GM12878 (cell line): ENCODE data around the gene HGS. TPM values are rescaled to one million over a fixed set of nuclear protein-coding genes. Genes with fewer than 3 reads are reported as not detected.

Experiments used
- ATAC-seq: fragments of 200-7000 bp; cut with Tn5 transposase; 3 replicates; pipeline ENCODE4 v1.9.1; 2020; ENCODE audit warnings: mild to moderate bottlenecking, moderate library complexity
- BruUV-seq: library from RNA; stranded (reverse); fragments of 400-500 nt; replicated peaks from 2 replicates; lab custom pipeline; 2021; lab: Mats Ljungman, UMichigan
- CTCF ChIA-PET: fragments of 300-600 bp; sonication (Branson Sonifier 250); formaldehyde crosslinking; extraction: SDS; loops from one replicate; lab custom pipeline; 2021; ENCODE audit warnings: inconsistent platforms; lab: Yijun Ruan, JAX
- POLR2A ChIA-PET: fragments of 350-600 bp; formaldehyde crosslinking; extraction: SDS; loops from one replicate; lab custom pipeline; 2021; ENCODE audit warnings: inconsistent platforms; lab: Charles Lee
- RAD21 ChIA-PET: fragments of 300-600 bp; sonication (Branson Sonifier 250); formaldehyde crosslinking; loops from one replicate; lab custom pipeline; 2023; ENCODE audit warnings: antibody characterized with exemption; ENCODE audit not compliant: unreplicated experiment; lab: Charles Lee
- SMC1A ChIA-PET: fragments of 300-600 bp; sonication (Branson Sonifier 250); formaldehyde crosslinking; loops from one replicate; lab custom pipeline; 2023; ENCODE audit not compliant: unreplicated experiment, uncharacterized antibody; lab: Charles Lee
- DNase-seq: peaks from one replicate; pipeline ENCODE4 v3.0.0-alpha.2; 2011; ENCODE audit warnings: low read depth, low spot score
- FAIRE-seq: peaks from 3 replicates; lab custom pipeline; 2011; peaks lifted over from hg19 to GRCh38; lab: Jason Lieb, UNC
- H2AFZ ChIP-seq: 2 replicates; pipeline ENCODE4 v1.6.0; 2011; ENCODE audit warnings: low read depth, low read length, control low read depth; ENCODE audit not compliant: control insufficient read depth
- H3K27ac ChIP-seq: 2 replicates; pipeline ENCODE4 v1.5.1; 2011; ENCODE audit warnings: control low read depth; ENCODE audit not compliant: control insufficient read depth, insufficient read depth
- H3K27me3 ChIP-seq, 2 experiments: replicated peaks in 1 of 2; 2 replicates each; pipeline versions ENCODE4 v1.6.0 to v1.6.1; 2011; ENCODE audit warnings: low read length in 1 of 2; ENCODE audit not compliant: control insufficient read depth in 2 of 2, insufficient read depth in 2 of 2
- H3K36me3 ChIP-seq, 2 experiments: 2 replicates each; pipeline ENCODE4 v1.5.1; 2011; ENCODE audit warnings: low read length in 1 of 2; ENCODE audit not compliant: control insufficient read depth in 2 of 2, insufficient read depth in 2 of 2
- H3K4me1 ChIP-seq: 2 replicates; pipeline ENCODE4 v1.6.1; 2011; ENCODE audit warnings: mild to moderate bottlenecking, low read length, moderate library complexity, mixed read lengths; ENCODE audit not compliant: control insufficient read depth, insufficient read depth
- H3K4me2 ChIP-seq: 2 replicates; pipeline ENCODE4 v1.6.0; 2011; ENCODE audit warnings: control low read depth; ENCODE audit not compliant: control insufficient read depth, insufficient read depth
- H3K4me3 ChIP-seq: fragments of 200-600 bp; sonication (generic); 2 replicates; pipeline ENCODE4 v1.5.1; 2016
- H3K79me2 ChIP-seq: 2 replicates; pipeline ENCODE4 v1.6.0; 2011; ENCODE audit warnings: low read length; ENCODE audit not compliant: control insufficient read depth, insufficient read depth
- H3K9ac ChIP-seq: 2 replicates; pipeline ENCODE4 v1.8.0; 2011; ENCODE audit warnings: low read length, control low read depth, mixed read lengths; ENCODE audit not compliant: control insufficient read depth, insufficient read depth
- H3K9me3 ChIP-seq: replicated peaks from 3 replicates; pipeline ENCODE4 v1.5.1; 2011; ENCODE audit warnings: mild to moderate bottlenecking, low read length; ENCODE audit not compliant: control insufficient read depth, insufficient read depth
- H4K20me1 ChIP-seq: 2 replicates; pipeline ENCODE4 v1.6.0; 2011; ENCODE audit not compliant: control insufficient read depth, insufficient read depth
- BCL11A ChIP-seq: IDR thresholded peaks from 2 replicates; pipeline ENCODE4 v1.6.1; 2011; ENCODE audit warnings: low read depth, low read length
- BRCA1 ChIP-seq: IDR thresholded peaks from 2 replicates; pipeline ENCODE4 v1.6.1; 2011; ENCODE audit warnings: low read depth, low read length, improper control_type of control experiment
- CTCF ChIP-seq, 3 experiments: IDR thresholded peaks in 2 of 3; conservative IDR thresholded peaks in 1 of 3; 2 replicates each; pipeline ENCODE4 v1.5.1; 2011; ENCODE audit warnings: low read depth in 3 of 3, low read length in 3 of 3, mild to moderate bottlenecking in 3 of 3, control low read depth in 2 of 3, moderate library complexity in 2 of 3, inconsistent platforms in 1 of 3, mixed read lengths in 1 of 3; ENCODE audit not compliant: control insufficient read depth in 2 of 3, insufficient read depth in 1 of 3; ENCODE audit errors: extremely low read depth in 1 of 3
- MTA3 ChIP-seq: IDR thresholded peaks from 2 replicates; pipeline ENCODE4 v1.6.1; 2012; ENCODE audit warnings: low read length, inconsistent platforms, borderline replicate concordance
- NRF1 ChIP-seq: conservative IDR thresholded peaks from 2 replicates; pipeline ENCODE4 v1.6.1; 2011; ENCODE audit warnings: mild to moderate bottlenecking, low read depth, low read length, improper control_type of control experiment
- PML ChIP-seq: IDR thresholded peaks from 2 replicates; pipeline ENCODE4 v1.6.1; 2012; ENCODE audit warnings: low read length, inconsistent platforms
- POLR2A ChIP-seq: IDR thresholded peaks from 2 replicates; pipeline ENCODE4 v1.6.1; 2011; ENCODE audit warnings: low read depth, mild to moderate bottlenecking, low read length
- SIX5 ChIP-seq: IDR thresholded peaks from 2 replicates; pipeline ENCODE4 v1.6.1; 2011; ENCODE audit warnings: mild to moderate bottlenecking, low read depth, low read length, moderate library complexity; ENCODE audit not compliant: severe bottlenecking
- SUPT20H ChIP-seq: IDR thresholded peaks from 2 replicates; pipeline ENCODE4 v1.6.1; 2011; ENCODE audit warnings: low read depth, mild to moderate bottlenecking, low read length, moderate library complexity, borderline replicate concordance; ENCODE audit not compliant: control insufficient read depth
- TCF7 ChIP-seq: IDR thresholded peaks from 2 replicates; pipeline ENCODE4 v1.6.1; 2014; ENCODE audit warnings: antibody characterized with exemption, borderline replicate concordance
- ZBED1 ChIP-seq: IDR thresholded peaks from 2 replicates; pipeline ENCODE4 v1.6.1; 2016; ENCODE audit warnings: borderline replicate concordance
- WGBS: methylation state at CpG from one replicate; pipeline ENCODE4 v1.1.6; 2016; ENCODE audit warnings: low lambda C conversion rate; ENCODE audit not compliant: insufficient replicate concordance, insufficient coverage; ENCODE audit errors: missing lambda C conversion rate; 5-methylcytosine and 5-hydroxymethylcytosine counted together
- in situ Hi-C: fragments of 300-500 bp; cut with MboI; formaldehyde crosslinking; loops from 9 replicates; pipeline ENCODE4 v1.14.3; 2018; ENCODE audit warnings: mixed read lengths
- intact Hi-C: fragments of 100-400 bp; cut with micrococcal nuclease; formaldehyde crosslinking; loops from one replicate; pipeline ENCODE4 v1.14.2; 2022; ENCODE audit not compliant: unreplicated experiment
- polyA plus RNA-seq, 11 experiments: library from polyadenylated mRNA; depleted of rRNA in 4 of 11; unstranded in 6 of 11; stranded (reverse) in 5 of 11; fragments of >200 nt; fragmentation: Nextera tagmentation in 4 of 11; fragmentation: Illumina TruSeq in 1 of 11; extraction: Ambion mirVana in 4 of 11; extraction: Trizol in 1 of 11; gene quantifications; 1 replicate in 1 of 11; 2 replicates in 10 of 11; pipeline versions ENCODE4 v1.2.1 to v1.2.3, GENCODE V29; 2011 to 2016; ENCODE audit warnings: inconsistent platforms in 2 of 11, missing spikeins in 2 of 11, low read depth in 1 of 11
- total RNA-seq, 4 experiments: library from RNA; depleted of rRNA in 3 of 4; stranded (reverse); fragments of >200 nt in 3 of 4; fragmentation: Illumina TruSeq in 1 of 4; extraction: Trizol in 1 of 4; gene quantifications; 2 replicates each; pipeline versions ENCODE4 v1.2.1 to v1.2.3, GENCODE V29; 2013 to 2021
- TF ChIP-seq, protein P1 (sequence below): fragments of 150-350 bp; IDR thresholded peaks from 2 replicates; pipeline ENCODE4 v1.6.1; 2014; ENCODE audit warnings: mild to moderate bottlenecking, low read depth, low read length

Gene HGS
- total and polyA plus RNA-seq, 10 of the 15 experiments (the other 5 are each of a cell fraction or from before 2014, with no cell fraction given) = 2.2 to 85.6 (median 55.3) TPM

- no peak for DNase-seq
- Histone ChIP-seq H3K9ac (peak overlapping the region; percentile 95), H4K20me1 (peaks cover 8% of the 10 kb centered on the region), H3K4me1 (peaks cover 11% of the 10 kb centered on the region), H3K4me3 (peak overlapping the region; percentile 95), H3K36me3 (peaks cover 4 to 21% of the 10 kb centered on the region in 2 experiments; a peak in 3 of 4 replicates), H3K27ac (peak overlapping the region; percentile 78), H3K4me2 (peak overlapping the region; percentile 97), H3K9me3 (no peaks in the 10 kb centered on the region), H3K79me2 (peaks cover 38% of the 10 kb centered on the region), H3K27me3 (no peaks in the 10 kb centered on the region), H2AFZ (no peak overlapping the region)
- no peak for FAIRE-seq
- no TSS peak for BruUV-seq
- ChIA-PET POLR2A (interaction anchor here (0.6 to 4.0 kb wide), 4 partner anchors 9 to 177 kb away, joined by 3 to 32 read pairs (median 4); partner anchors contain the start of gene MRPL12), SMC1A (interaction anchor here (0.7 to 0.8 kb wide), 2 partner anchors 17 to 20 kb away, joined by 3 read pairs; no protein-coding TSS in a partner anchor), CTCF (interaction anchor here (1.6 kb wide), 1 partner anchor 17 kb away, joined by 4 read pairs; no protein-coding TSS in a partner anchor), RAD21 (no interaction called here)
- in situ Hi-C loops (no loop called here), intact Hi-C loops (no loop called here)
- WGBS = 34% methylated on average over 11 of the region's 12 CpGs
- no peak for ATAC-seq
- TF ChIP-seq SUPT20H = no peak
- TF ChIP-seq CTCF (IDR thresholded peaks at IDR 0.05 in 2 of 3, conservative IDR thresholded peaks at IDR 0.05 in 1 of 3; ENCODE audit: control insufficient read depth in 2 of 3, extremely low read depth in 1 of 3, insufficient read depth in 1 of 3, low read depth in 3 of 3, low read length in 3 of 3) = no peak
- TF ChIP-seq BCL11A = no peak
- TF ChIP-seq POLR2A = 0 out of 2 replicates have a peak, but pooled peaks have one; percentile 16
Observed at GRCh38 chr17:81685108-81685507, 1.3 kb downstream of the HGS start.

- ChIA-PET SMC1A (no interaction called here), RAD21 (no interaction called here), CTCF (no interaction called here), POLR2A (no interaction called here)
- 96% methylated on average over 20 of the region's 20 CpGs for WGBS
- Histone ChIP-seq H3K4me3 (no peak overlapping the region), H3K27me3 (no peaks in the 10 kb centered on the region), H2AFZ (no peak overlapping the region), H3K79me2 (peaks cover 38% of the 10 kb centered on the region), H3K4me1 (peaks cover 11% of the 10 kb centered on the region), H3K9me3 (no peaks in the 10 kb centered on the region), H3K27ac (no peak overlapping the region), H3K9ac (no peak overlapping the region), H4K20me1 (peaks cover 8% of the 10 kb centered on the region), H3K36me3 (peaks cover 5 to 29% of the 10 kb centered on the region in 2 experiments; a peak in 3 of 4 replicates), H3K4me2 (no peak overlapping the region)
- in situ Hi-C loops (no loop called here), intact Hi-C loops (no loop called here)
- ATAC-seq (no peak), FAIRE-seq (no peak), DNase-seq (no peak)
- no TSS peak for BruUV-seq
- TF ChIP-seq NRF1 (no peak), ZBED1 (no peak), PML (no peak), TCF7 (no peak), MTA3 (no peak), BRCA1 (no peak), SIX5 (no peak)
- TF ChIP-seq, protein P1, sequence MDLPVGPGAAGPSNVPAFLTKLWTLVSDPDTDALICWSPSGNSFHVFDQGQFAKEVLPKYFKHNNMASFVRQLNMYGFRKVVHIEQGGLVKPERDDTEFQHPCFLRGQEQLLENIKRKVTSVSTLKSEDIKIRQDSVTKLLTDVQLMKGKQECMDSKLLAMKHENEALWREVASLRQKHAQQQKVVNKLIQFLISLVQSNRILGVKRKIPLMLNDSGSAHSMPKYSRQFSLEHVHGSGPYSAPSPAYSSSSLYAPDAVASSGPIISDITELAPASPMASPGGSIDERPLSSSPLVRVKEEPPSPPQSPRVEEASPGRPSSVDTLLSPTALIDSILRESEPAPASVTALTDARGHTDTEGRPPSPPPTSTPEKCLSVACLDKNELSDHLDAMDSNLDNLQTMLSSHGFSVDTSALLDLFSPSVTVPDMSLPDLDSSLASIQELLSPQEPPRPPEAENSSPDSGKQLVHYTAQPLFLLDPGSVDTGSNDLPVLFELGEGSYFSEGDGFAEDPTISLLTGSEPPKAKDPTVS = no peak
Observed at GRCh38 chr17:81686614-81687013, 2.8 kb downstream of the HGS start.
